ENCODE measurements around the gene CHD9NB.

CHD9NB gene

DNA sequence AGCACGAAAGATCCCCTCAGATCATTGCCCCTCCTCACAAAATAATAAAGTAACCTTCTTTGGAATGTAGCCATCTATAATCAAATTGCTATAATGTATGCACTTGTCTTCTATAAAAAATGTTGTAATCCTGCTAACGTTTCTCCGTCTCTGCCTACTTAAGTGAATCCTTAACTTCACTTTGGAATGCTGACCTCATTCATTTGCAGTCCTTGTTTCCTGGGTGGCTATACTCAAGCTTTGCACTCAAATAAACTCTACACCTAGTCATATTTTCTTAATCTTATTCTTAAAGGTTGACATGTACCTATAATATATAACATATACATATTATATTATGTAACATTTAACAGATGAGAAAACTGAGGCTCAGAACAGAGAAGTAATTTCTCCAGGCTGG lies 22.7 kb downstream of the CHD9NB start:
- DNase-seq (ENCODE audit: low read depth), result no peak

DNA sequence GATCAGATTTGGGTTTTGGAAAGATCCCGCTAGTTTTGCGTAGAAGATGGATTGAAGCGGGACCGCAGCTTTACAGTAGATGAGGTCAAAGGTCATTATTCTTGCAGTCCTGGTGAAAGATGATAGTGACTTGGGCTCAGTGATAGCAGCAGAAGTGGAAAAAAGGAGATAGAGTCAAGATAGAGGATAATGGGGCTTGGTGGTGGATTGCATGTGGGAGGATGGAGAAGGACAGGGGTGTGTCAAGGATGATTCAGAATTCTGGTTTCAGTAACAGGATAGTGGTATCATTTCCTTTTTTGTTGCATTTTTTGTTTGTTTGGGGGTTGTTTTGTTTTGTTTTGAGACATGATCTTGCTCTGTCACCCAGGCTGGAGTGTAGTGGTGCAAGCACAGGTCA lies 28.7 kb downstream of the CHD9NB start:
- no peak for DNase-seq (ENCODE audit: low read depth)

DNA sequence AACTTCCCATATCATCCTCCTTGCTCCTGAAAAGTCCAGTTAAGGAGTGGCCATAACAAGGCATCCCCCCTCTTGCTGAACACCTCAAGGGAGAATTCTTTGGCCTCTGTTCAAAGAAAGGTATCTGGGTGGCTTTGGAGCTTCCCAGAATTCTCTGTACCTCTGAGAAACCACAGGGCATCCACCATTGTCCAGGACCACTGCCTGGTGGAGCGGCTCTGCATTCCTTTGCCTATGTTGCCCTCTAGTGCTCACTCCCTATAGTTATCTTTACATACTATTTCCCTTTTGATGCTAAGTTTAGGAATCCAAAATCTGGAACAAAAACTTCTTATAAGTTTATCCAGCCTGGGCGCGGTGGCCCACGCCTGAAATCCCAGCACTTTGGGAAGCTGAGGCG lies 30.3 kb downstream of the CHD9NB start:
- no peak for DNase-seq (ENCODE audit: low read depth)

DNA sequence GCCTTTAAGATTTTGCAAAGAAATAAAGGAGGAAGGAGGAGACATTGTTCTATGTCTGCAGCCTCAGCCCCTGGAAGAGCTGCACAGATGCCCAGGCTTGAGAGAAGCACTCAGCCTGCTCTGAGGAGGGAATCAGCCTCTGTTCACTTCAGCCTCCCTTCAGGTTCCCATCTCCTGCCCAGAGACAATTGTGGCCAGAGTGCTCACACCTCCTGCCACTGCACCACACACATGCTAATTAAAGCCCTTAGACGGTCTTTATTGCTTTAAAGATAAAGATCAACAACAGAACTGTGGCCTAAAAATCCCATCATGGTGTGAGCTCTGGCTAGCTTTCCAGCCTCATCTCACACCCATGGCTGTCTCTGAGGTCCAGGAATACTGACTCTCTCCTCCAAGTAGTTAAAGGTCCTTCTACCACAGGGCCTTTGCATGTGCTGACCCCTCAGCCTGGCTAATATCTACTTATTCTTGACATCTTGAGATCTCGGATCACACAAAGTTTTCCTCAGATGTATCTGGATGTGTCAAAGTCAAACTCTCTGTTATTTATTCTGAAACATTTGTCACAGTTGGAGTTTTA lies 33.8 kb downstream of the CHD9NB start:
- DNase-seq (ENCODE audit: low read depth), result no peak

DNA sequence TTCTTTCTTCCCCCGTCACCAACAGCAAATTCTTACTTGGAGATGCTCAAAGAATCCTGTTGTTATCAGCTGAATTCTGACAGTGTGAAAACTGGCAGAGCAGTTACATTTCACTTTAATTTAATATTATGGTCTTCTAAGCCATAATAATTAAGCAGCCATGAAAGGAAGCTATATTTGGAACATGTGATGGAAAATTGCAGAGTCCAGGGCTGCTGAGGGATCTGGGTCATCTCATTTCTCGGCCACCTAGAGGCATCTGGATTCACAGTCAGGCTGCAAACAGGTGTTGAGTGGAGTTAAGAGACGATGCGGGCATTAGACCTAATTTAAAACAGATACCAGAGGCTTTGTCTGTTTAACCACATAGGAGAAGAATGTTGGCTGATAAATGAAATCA lies 38.4 kb downstream of the CHD9NB start:
- DNase-seq (ENCODE audit: low read depth), result no peak

DNA sequence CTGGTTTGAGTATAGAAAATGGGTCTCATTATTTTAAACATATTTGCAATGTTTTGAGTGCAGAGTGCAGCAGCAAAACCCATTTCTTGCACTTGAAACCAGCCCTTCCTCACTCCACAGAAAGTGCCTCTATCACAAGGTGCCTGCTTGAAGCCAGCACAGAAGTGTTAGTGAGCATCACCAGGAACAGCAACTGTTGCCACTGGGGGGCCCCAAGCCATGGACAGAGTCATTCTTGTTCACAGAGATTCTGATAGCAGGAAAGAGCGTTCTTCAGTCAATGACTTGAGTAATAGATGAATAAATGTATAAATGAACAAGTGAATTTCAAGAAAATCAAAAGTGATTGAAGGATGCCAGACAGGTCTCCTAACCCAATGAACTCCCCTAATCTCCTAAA lies 45.6 kb downstream of the CHD9NB start:
- DNase-seq (ENCODE audit: low read depth), result no peak

DNA sequence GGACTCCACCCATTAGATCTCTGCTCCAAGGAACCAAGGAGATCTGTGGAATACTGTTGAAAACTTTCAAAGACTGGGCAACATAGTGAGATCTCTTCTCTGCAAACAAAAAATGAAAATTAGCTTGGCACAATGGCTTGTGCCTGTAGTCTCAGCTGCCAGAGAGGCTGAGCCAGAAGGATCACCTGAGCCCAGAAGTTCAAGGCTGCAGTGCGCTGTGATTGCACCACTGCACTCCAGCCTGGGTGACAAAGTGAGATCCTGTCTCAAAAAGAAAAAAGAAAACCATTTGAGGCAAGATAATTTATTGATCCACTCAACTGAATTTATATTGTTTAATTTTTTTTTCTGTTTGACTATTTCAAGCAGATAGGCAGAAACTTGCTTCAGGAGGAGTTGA lies 54.8 kb downstream of the CHD9NB start:
- no peak for DNase-seq (ENCODE audit: low read depth)

DNA sequence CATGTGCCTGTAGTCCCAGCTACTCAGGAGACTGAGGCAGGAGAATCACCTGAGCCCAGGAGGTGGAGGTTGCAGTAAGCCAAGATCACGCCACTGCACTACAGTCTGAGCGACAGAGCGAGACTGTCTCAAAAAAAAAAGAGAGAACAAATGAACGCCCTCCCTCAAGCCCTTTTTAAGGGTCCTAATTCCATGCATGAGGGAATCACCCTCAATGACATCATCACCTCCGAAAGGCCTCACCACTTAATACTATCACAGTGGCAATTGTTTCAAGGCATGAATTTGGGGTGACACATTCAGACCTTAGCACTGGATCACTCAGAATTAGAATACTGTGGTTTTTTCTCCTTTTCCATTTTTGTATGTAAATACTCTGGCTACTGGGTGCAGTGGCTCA lies 57.8 kb downstream of the CHD9NB start:
- no peak for DNase-seq (ENCODE audit: low read depth)

DNA sequence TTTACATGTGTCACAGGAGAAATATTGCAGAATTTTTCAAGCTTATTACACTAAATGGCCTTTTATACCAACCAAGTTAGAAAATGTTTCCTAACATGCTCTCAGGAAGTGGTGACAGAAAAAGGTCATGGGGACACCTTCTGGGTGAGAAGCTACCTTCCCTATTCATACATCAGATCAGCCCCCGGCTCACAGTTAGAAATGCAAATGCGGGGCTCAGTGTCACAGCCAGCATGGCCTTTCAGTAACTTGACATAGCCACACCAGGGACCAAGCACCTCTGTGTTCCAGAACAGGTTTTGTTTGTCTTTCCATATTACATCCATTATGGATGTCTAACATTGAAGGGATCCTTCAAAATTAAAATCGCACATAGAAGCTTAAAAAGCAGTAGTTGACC lies 59.5 kb downstream of the CHD9NB start:
- DNase-seq (ENCODE audit: low read depth), result no peak

DNA sequence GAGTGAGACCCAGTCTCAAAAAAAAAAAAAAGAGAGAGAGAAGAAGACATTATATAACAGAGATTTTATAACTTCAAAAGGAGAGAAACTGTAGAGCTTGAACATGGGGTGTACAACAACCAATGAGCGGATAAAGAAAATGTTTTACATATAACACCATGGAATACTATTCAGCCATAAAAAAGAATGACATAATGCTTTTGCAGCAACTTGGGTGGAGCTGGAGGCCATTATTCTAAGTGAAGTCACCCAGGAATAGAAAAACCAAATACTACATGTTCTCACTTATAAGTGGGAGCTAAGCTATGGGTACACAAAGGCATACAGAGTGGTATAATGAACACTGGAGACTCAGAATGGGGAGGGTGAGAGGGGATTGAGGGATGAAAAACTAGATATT lies 61.1 kb downstream of the CHD9NB start:
- no peak for DNase-seq (ENCODE audit: low read depth)

Measured in stimulated activated CD8-positive, alpha-beta memory T cell treated with anti-CD3 and anti-CD28 coated beads, Interleukin-12 subunit alpha, Interleukin-12 subunit beta, amount 100 ng/mL, for 4 hours (primary cell).